NCI-H524 treated with DMSO at 0.1 percent for 48 hours (cell line): ENCODE data around the gene EPC1.
"Not testable (repeated sequence)": the region's sequence is repeated elsewhere in the genome, so short reads cannot be mapped to it uniquely, and the experiment has no call there.

Experiments used
- DNase-seq: peaks from one replicate; lab custom pipeline; 2025; lab: John Stamatoyannopoulos, UW

The EPC1 gene

GRCh38 chr10:32232378-32232777, 114.6 kb downstream of the EPC1 start:
- no peak for DNase-seq

- DNase-seq: not testable (repeated sequence)
Measured at GRCh38 chr10:32229788-32230187, 117.2 kb downstream of the EPC1 start.

- no peak for DNase-seq
Measured at GRCh38 chr10:32229170-32229569, 117.8 kb downstream of the EPC1 start.

- DNase-seq: no peak
Measured at GRCh38 chr10:32227802-32228201, 119.2 kb downstream of the EPC1 start.

GRCh38 chr10:32226624-32227023, 120.3 kb downstream of the EPC1 start:
- no peak for DNase-seq

GRCh38 chr10:32225976-32226375, 121.0 kb downstream of the EPC1 start:
- no peak for DNase-seq

GRCh38 chr10:32222376-32222775, 124.6 kb downstream of the EPC1 start:
- DNase-seq: not testable (repeated sequence)

GRCh38 chr10:32219156-32219555, 127.8 kb downstream of the EPC1 start:
- not testable (repeated sequence) for DNase-seq

- DNase-seq: not testable (repeated sequence)
Measured at GRCh38 chr10:32218206-32219044, 128.5 kb downstream of the EPC1 start.
